Esophagus muscularis mucosa (tissue), 4 donors: Measurements from ENCODE around the gene FXYD6. TPM values are rescaled to one million over a fixed set of nuclear protein-coding genes. Genes with fewer than 3 reads are reported as not detected.
"Not testable (repeated sequence)": the region's sequence is repeated elsewhere in the genome, so short reads cannot be mapped to it uniquely, and the experiment has no call there.

Experiments
- DNase-seq: peaks from one replicate; pipeline ENCODE4 v3.0.0-alpha.2; 2017; ENCODE audit errors: extremely low spot score
- H3K27ac ChIP-seq, 4 donors: fragments of 200-600 bp; sonication (generic); replicated peaks in 1 of 4; 1 replicate in 3 of 4; 2 replicates in 1 of 4; pipeline ENCODE4 v1.5.1; 2016 to 2019; ENCODE audit warnings: mild to moderate bottlenecking in 1 of 4
- H3K27me3 ChIP-seq, 4 donors: fragments of 200-600 bp; sonication (generic); one replicate each; pipeline versions ENCODE4 v1.5.1 to v1.6.0; 2016 to 2019
- H3K36me3 ChIP-seq, 4 donors: fragments of 200-600 bp; sonication (generic); one replicate each; pipeline ENCODE4 v1.5.1; 2016 to 2019
- H3K4me1 ChIP-seq, 4 donors: fragments of 200-600 bp; sonication (generic); one replicate each; pipeline ENCODE4 v1.5.1; 2016 to 2019
- H3K4me3 ChIP-seq, 4 donors: fragments of 200-600 bp; sonication (generic); 1 replicate in 2 of 4; 2 replicates in 2 of 4; pipeline ENCODE4 v1.5.1; 2016 to 2019; ENCODE audit warnings: mild to moderate bottlenecking in 4 of 4, moderate library complexity in 1 of 4
- H3K9me3 ChIP-seq, 4 donors: fragments of 200-600 bp; sonication (generic); 1 replicate in 3 of 4; 2 replicates in 1 of 4; pipeline ENCODE4 v1.5.1; 2016 to 2019
- CTCF ChIP-seq, 3 experiments: fragments of 200-600 bp in 2 of 3; fragments of 450-650 bp in 1 of 3; sonication (generic) in 2 of 3; IDR thresholded peaks; one replicate each; pipeline ENCODE4 v1.5.1; 2017 to 2019; ENCODE audit warnings: antibody characterized with exemption in 3 of 3, mild to moderate bottlenecking in 2 of 3, moderate library complexity in 1 of 3
- EP300 ChIP-seq: sonication (generic); formaldehyde crosslinking; IDR thresholded peaks from one replicate; pipeline ENCODE4 v1.6.1; 2017; ENCODE audit warnings: antibody characterized with exemption
- POLR2A ChIP-seq: fragments of 450-650 bp; IDR thresholded peaks from one replicate; pipeline ENCODE4 v1.6.1; 2017; ENCODE audit warnings: antibody characterized with exemption, moderate library complexity, mild to moderate bottlenecking, low read depth
- POLR2AphosphoS5 ChIP-seq, 2 donors: sonication (generic); formaldehyde crosslinking; IDR thresholded peaks; one replicate each; pipeline ENCODE4 v1.6.1; 2017; ENCODE audit warnings: antibody characterized with exemption in 2 of 2
- WGBS: methylation state at CpG from one replicate; pipeline ENCODE4 v1.1.5; 2018; 5-methylcytosine and 5-hydroxymethylcytosine counted together
- intact Hi-C: fragments of 100-400 bp; cut with DNase I; formaldehyde crosslinking; loops from one replicate; pipeline ENCODE4 v1.15.1; 2023
- total RNA-seq, 4 donors: library from RNA; depleted of rRNA; stranded (reverse); fragments of >200 nt; gene quantifications; one replicate each; pipeline versions ENCODE4 v1.1.0 to v1.2.1, GENCODE V29; 2016

FXYD6 gene
- total RNA-seq, 4 donors from 2014 or later: 78.9 to 105 (median 91.5) TPM

GRCh38 chr11:117815262-117815803, 61.1 kb downstream of the FXYD6 start:
- no peak for DNase-seq
- H3K27ac ChIP-seq: peak overlapping the region; percentile 41 to 66 (median 56)
- intact Hi-C loops: loop anchor here (5.0 kb wide), 2 partner anchors 373 to 388 kb away; no protein-coding TSS in a partner anchor

DNA sequence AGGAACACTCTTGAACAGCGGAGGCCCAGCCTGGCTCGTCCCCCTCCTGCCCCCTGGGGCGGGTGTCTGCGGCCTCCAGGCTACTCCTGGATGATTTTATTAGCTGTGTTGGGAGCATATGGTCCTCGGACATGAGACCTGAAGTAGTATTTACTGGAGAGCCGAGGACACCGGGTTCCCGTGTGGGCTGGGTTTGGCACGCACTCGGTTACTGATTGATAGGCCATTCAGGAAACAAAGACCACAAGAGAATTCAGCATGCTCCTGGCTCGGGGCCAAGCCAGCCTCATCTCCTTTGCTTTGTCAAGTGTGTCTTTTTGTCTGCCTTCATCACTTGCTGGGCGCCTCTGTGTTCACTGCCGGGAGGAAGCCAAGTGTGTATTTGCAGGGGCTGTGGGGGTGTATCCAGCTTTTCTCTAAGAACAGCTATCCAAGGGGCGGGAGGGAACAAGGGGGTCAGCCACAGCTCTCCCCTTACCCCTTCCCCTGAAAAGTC, 61.6 kb downstream of the FXYD6 start:
- no peaks in the 10 kb centered on the region for H3K9me3 ChIP-seq
- DNase-seq: peak; percentile 96
- H3K27ac ChIP-seq: peak overlapping the region; percentile 41 to 66 (median 56)
- 48% methylated on average over 4 of the region's 14 CpGs for WGBS
- no peaks in the 10 kb centered on the region for H3K27me3 ChIP-seq
- intact Hi-C loops: loop anchor here (5.0 kb wide), 2 partner anchors 373 to 388 kb away; no protein-coding TSS in a partner anchor
- H3K4me1 ChIP-seq: peaks cover 16 to 52% (median 45%) of the 10 kb centered on the region in 4 donors
- H3K4me3 ChIP-seq: no peak overlapping the region
- TF ChIP-seq POLR2AphosphoS5 (IDR thresholded peaks at IDR 0.05): no peak
- TF ChIP-seq POLR2A: no peak
- TF ChIP-seq EP300: no peak
- TF ChIP-seq CTCF (IDR thresholded peaks at IDR 0.05): no peak
- H3K36me3 ChIP-seq: no peaks in the 10 kb centered on the region

More at GRCh38 chr11:117815262-117815803, 61.1 kb downstream of the FXYD6 start:
- WGBS: 58% methylated on average over 7 of the region's 7 CpGs
- no peaks in the 10 kb centered on the region for H3K36me3 ChIP-seq
- H3K4me1 ChIP-seq: peaks cover 16 to 52% (median 45%) of the 10 kb centered on the region in 4 donors
- H3K4me3 ChIP-seq: no peak overlapping the region
- H3K9me3 ChIP-seq: no peaks in the 10 kb centered on the region
- TF ChIP-seq POLR2A (no peak), CTCF (IDR thresholded peaks at IDR 0.05) (no peak), POLR2AphosphoS5 (IDR thresholded peaks at IDR 0.05) (no peak), EP300 (no peak)
- H3K27me3 ChIP-seq: no peaks in the 10 kb centered on the region

- 85% methylated on average over 7 of the region's 7 CpGs for WGBS
Measured at GRCh38 chr11:117814204-117814765, 62.2 kb downstream of the FXYD6 start.

GRCh38 chr11:117810056-117810451, 66.4 kb downstream of the FXYD6 start:
- H3K9me3 ChIP-seq, intact Hi-C loops, H3K36me3 ChIP-seq, H3K27ac ChIP-seq, DNase-seq, H3K4me3 ChIP-seq: not testable (repeated sequence)
- 88% methylated on average over 12 of the region's 12 CpGs for WGBS
- Histone ChIP-seq H3K4me1 (peaks cover 3 to 30% (median 25%) of the 10 kb centered on the region in 4 donors), H3K27me3 (peaks cover 0 to 24% (median 0%) of the 10 kb centered on the region in 4 donors)

More at GRCh38 chr11:117814204-117814765, 62.2 kb downstream of the FXYD6 start:
- no peak for DNase-seq
- Histone ChIP-seq H3K4me1 (peaks cover 16 to 56% (median 47%) of the 10 kb centered on the region in 4 donors), H3K27me3 (peaks cover 0 to 4% (median 0%) of the 10 kb centered on the region in 4 donors), H3K4me3 (no peak overlapping the region), H3K9me3 (no peaks in the 10 kb centered on the region), H3K27ac (peak overlapping the region in 3 of 4 donors; percentile 41 to 66 (median 54)), H3K36me3 (no peaks in the 10 kb centered on the region)
- no peak for TF ChIP-seq POLR2AphosphoS5 (IDR thresholded peaks at IDR 0.05)
- TF ChIP-seq CTCF (IDR thresholded peaks at IDR 0.05): no peak
- TF ChIP-seq POLR2A: no peak
- no peak for TF ChIP-seq EP300
- intact Hi-C loops: no loop called here
